NOMO-1 treated with DMSO at 0.1 percent for 48 hours (cell line): ENCODE results near the gene MDM1.

Experiments
- DNase-seq: peaks from one replicate; lab custom pipeline; 2025; ENCODE audit not compliant: unreplicated experiment; lab: John Stamatoyannopoulos, UW

The MDM1 gene

DNA sequence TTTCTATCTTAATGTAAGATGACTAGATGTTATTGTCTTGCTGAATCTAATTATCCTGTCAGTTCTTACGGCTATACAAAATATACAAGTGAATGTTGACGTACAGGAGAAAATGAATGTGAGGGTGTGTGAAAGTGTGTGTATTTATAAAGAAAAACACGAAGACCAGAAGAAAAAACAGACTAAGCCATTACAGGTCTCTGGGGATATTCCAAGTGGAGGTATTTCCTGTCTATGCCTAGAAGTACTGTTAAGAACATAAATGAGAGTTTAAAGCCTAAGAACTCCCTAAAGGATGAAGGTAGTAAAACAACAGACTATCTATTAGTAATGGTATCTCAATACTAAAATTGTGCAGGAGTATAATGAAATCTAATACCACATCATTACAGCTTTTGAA, 7.6 kb downstream of the MDM1 start:
- DNase-seq, result no peak

DNA sequence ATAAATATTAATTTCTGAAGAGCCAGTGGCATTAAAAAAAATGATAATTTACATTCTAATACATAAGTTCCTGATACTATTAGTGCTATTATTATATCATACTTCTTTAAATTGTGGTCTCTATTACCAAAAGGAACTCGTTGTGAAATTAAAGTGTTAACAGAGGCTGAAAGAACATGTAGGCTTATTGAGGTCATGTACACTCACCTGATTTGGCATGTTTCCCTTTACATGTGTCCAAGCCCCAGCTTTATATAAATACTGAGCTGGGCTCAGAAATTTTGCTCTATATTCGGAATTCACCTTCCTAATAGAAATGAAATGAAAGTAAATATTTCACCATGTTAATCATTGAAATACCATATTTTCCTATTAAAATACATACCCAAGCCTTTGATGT, 11.0 kb downstream of the MDM1 start:
- no peak for DNase-seq

- no peak for DNase-seq
These were observed 12.1 kb downstream of the MDM1 start for GRCh38 chr12:68319988-68320623.

GRCh38 chr12:68317047-68317667, 15.0 kb downstream of the MDM1 start:
- peak; percentile 25 for DNase-seq

DNA sequence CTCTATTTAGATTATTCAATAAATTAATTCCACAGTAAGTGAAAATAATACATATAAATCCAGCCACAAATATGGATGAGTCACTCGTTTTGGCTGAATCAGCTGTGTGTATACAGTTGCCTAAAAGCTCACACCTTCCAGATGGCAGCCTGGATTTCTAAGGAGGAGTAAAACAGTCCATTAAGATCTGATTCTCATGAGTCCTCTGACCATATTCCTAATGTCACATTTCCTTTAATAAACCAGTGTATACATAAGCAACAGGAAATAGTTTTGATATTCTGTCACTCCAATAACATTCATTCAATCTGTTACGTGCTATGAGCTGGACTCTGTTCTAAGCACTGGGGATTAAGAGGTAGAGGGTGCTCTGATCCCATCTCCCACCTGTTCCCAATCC, 21.8 kb downstream of the MDM1 start:
- DNase-seq, result no peak

DNA sequence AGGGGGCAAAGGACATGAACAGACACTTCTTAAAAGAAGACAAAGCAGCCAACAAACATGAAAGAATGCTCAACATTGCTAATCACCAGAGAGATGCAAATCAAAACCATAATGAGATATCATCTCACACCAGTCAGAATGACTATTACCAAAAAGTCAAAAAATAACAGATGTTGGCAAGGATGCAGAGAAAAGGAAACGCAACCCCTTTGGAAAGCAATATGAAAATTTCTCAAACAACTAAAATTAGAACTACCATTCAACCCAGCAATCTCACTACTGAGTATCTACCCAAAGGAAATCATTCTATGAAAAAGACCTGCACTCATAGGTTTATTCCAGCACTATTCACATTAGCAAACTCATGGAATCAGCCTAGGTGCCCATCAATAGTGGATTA, 25.6 kb downstream of the MDM1 start:
- no peak for DNase-seq

DNA sequence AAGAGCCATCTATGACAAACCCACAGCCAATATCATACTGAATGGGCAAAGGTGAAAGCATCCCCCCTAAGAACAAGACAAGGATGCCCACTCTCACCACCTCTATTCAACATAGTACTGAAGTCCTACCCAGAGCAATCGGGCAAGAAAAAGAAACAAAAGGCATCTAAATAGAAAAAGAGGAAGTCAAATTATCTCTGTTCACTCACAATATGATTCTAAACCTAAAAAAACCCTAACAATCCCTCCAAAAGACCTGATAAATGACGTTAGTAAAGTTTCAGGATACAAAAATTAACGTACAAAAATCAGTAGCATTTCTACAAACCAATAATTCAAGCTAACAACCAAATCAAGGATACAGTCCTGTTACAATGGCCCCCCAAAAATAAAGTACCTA, 26.9 kb downstream of the MDM1 start:
- DNase-seq, result no peak

- no peak for DNase-seq
These were observed 27.5 kb downstream of the MDM1 start for GRCh38 chr12:68304626-68305025.

- no peak for DNase-seq
These were observed 28.3 kb downstream of the MDM1 start for GRCh38 chr12:68303850-68304249.

- no peak for DNase-seq
These were observed 34.2 kb downstream of the MDM1 start for GRCh38 chr12:68297929-68298328.

DNA sequence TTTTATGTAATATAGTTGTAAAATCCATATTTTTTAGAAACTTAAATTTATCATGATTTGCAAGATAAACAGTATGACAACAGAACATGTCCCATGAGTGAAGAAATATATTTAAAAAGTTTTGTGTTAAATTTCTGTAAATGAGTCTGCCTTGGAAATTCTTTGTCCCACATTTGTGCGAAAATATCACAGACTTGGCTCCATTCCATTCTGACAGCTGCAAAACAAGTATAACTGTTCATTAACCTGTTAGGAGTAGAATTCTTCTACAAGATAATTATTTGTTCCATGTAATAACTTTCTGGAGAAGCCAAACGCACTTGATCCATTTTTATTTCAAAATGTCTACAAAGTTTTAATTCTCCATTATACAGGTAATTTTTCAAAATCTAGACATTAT, 37.9 kb downstream of the MDM1 start:
- DNase-seq, result no peak

DNA sequence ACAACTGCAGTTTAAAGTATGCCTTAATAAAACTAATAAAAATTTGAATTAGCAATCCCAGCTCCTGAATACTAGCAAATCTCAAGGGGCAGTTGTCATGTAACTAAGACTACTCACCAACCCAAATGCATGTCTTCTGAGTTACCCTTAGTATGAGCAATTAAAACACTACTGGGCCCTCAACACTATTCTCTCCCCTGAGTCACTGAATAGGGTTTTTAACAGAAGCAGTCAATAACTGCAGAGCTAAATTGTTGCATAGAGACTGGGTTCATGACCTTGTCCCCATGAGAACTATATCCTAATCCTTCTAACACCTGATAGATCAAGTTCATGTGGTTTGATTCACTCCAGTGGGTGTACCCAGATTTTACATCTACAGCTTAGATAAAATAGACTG, 38.8 kb downstream of the MDM1 start:
- no peak for DNase-seq

DNA sequence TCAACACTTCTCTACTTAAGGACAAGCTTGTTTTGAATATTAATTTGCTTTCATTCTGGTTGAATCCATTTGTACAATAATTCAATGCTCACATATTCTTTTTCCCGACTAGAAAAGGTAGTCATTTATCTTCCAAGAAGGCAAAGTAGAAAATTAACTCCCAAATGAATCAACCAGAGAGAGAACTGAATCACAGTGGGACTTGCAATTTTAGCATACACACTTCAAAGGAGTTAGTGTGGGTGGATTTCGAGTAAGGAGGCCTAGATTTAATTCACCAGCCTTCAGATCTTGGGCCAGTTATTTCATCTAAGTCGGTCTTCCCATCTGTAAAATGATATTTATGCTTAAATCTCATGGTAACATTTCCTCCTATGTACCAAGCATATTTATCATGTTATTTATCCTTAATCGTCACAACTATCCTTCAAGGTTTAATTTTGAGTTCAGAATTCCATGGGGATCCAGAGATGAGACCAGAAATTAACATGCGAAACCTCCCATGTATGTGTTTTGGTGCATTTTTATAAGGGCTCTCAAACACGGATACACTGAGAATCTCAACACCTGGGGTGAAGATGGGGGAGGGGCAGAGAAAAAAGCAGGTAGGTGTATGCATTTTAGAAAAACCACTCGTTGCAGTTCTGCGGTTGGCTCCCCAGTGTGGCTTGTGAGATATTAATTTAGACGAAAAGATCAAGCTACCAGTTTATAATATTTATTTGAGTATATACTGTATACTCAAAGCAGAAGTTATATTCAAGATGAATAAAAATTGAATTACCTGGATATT, 39.8 kb downstream of the MDM1 start:
- DNase-seq, result no peak

DNA sequence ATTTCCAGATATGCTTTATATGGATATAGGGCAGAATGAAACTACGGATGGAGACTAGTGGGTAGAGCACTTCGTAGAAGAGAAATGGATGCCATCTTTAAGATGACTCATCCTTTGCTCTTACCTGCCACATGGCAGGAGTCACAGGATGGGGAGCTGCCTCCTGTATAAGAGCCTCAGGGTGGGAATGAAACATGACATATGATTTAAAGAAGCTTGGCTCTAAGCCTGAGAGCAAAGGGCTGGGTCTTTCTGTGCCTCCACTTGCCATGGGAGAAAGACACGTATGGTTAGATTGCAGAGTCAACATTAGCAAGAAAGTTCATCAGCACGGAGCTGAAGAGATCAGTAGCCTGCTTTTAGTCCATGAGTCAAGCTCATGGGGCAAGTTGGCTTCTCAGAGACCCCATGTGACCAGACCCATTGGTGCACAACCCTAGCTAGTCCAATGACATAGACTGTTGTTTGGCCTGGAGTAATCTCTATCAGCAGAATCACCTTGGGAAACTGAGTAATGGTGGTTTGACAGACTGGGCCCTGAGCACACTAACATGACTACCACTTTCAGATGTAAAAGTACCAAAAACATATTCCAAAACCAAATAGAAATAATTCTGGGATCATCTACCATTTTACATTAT, 40.6 kb downstream of the MDM1 start:
- no peak for DNase-seq

- no peak for DNase-seq
These were observed 42.0 kb downstream of the MDM1 start for GRCh38 chr12:68290126-68290525.

DNA sequence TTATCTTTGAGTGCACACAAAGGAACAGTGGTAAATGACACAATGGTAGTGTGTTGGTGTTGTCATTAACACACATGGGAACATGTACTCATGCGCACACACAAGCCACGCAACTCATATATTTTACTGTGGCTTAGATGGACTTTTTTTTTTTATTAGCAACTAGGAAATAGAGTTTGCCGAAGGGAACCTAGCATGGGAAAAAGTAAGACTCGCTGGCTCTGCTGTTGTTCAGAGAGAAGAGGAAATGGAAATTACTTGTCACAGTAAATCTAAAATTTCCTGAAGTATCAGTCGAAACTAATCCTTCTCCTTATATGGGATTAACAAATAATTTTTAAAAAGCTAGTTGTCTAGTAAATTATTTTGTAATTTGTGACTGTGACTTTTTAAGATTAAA, 45.1 kb downstream of the MDM1 start:
- DNase-seq, result no peak

DNA sequence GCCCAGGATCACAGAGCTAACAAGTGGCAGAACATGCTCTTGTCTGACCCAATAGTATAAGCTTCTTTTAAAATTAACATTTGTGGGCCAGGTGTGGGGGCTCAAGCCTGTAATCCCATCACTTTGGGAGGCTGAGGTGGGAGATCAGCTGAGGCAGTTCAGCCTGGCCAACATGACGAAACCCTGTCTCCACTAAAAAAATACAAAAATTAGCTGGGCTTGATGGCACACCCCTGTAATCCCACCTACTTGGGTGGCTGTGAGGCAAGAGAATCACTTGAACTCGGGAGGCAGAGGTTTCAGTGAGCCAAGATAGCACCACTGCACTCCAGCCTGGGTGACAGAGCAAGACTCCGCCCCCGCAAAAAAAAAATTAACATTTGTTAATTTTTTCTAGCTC, 45.8 kb downstream of the MDM1 start:
- no peak for DNase-seq

DNA sequence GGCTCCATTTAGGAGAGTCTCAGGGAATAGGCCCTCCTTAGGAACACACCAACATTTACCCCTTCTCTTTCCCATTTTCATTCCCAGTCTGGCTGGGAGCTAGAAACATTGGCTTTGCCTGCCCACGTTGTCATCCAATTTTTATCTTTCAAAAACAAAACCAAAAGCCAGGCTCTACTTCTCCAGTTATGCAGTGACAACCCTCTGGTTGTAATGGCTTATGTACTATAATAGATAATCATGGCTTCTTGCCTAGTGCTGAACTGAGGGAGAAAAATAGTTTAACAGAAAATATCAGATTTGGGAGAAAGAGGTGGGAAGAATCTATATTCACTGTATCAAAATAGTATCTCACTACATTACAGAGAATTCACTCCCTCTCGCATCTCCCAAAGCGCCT, 46.6 kb downstream of the MDM1 start:
- no peak for DNase-seq

GRCh38 chr12:68281322-68282077, 50.7 kb downstream of the MDM1 start:
- DNase-seq, result peak; percentile 17

- DNase-seq, result no peak
These were observed 51.9 kb downstream of the MDM1 start for GRCh38 chr12:68280240-68280639.
